Measurements from ENCODE around the gene NEXMIF.

Gene NEXMIF

DNA sequence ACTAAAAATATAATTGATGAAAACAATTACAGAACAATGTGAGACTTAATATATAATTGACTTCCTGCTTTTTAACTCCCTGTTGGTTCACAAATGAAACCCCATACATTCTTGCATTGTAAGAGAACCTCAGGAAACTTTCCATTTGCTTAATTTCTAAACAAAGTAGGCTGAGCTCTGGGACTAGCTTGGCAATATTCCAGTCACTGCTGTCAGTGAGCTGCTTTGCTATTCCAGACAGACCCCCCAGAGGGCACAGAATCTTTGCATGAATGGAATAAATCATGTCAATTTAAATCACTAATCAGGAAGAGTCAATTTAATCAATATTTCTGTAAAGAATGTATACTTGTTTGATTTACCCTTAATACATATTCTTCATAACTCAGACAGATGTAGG lies 110.6 kb downstream of the NEXMIF start:
- ChIA-PET POLR2A (no interaction called here), CTCF (interaction anchor here (0.7 kb wide), 1 partner anchor 132 kb away, joined by 3 read pairs; no protein-coding TSS in a partner anchor)
- Histone ChIP-seq H3K4me3 (ENCODE audit: low read depth, low read length) (no peak overlapping the region), H3K4me1 (ENCODE audit: control insufficient read depth, insufficient read depth, low read length) (no peaks in the 10 kb centered on the region), H3K9me3 (ENCODE audit: control insufficient read depth, insufficient read depth, low read depth, low read length) (no peaks in the 10 kb centered on the region), H3K27ac (ENCODE audit: extremely low read depth, low read depth, low read length) (no peak overlapping the region), H3K36me3 (ENCODE audit: control insufficient read depth in 2 of 2, insufficient read depth in 1 of 2, low read length in 2 of 2) (no peaks in the 10 kb centered on the region)
- TF ChIP-seq ZNF138 (tag by site-specific recombination; IDR thresholded peaks at IDR 0.05; ENCODE audit: borderline replicate concordance), result no peak
- no peak for TF ChIP-seq ZNF18 (tag by site-specific recombination; IDR thresholded peaks at IDR 0.05)
- no peak for TF ChIP-seq ZBTB8A (tag by site-specific recombination; IDR thresholded peaks at IDR 0.05)
- TF ChIP-seq SP7 (tag by site-specific recombination; IDR thresholded peaks at IDR 0.05), result no peak
- TF ChIP-seq HOXD13 (CRISPR knock-in tag; IDR thresholded peaks at IDR 0.05; ENCODE audit: borderline replicate concordance), result no peak
- no peak for TF ChIP-seq ZNF701 (tag by site-specific recombination; IDR thresholded peaks at IDR 0.05)
- TF ChIP-seq ZBTB7A (tag by site-specific recombination; IDR thresholded peaks at IDR 0.05; ENCODE audit: low read depth), result no peak
- TF ChIP-seq, protein P1, sequence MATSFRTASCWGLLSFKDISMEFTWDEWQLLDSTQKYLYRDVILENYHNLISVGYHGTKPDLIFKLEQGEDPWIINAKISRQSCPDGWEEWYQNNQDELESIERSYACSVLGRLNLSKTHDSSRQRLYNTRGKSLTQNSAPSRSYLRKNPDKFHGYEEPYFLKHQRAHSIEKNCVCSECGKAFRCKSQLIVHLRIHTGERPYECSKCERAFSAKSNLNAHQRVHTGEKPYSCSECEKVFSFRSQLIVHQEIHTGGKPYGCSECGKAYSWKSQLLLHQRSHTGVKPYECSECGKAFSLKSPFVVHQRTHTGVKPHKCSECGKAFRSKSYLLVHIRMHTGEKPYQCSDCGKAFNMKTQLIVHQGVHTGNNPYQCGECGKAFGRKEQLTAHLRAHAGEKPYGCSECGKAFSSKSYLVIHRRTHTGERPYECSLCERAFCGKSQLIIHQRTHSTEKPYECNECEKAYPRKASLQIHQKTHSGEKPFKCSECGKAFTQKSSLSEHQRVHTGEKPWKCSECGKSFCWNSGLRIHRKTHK (tag by site-specific recombination; IDR thresholded peaks at IDR 0.05), result no peak
- TF ChIP-seq KLF16 (tag by site-specific recombination; IDR thresholded peaks at IDR 0.05), result no peak
- no peak for TF ChIP-seq ZBTB1 (tag by site-specific recombination; IDR thresholded peaks at IDR 0.05)
- TF ChIP-seq ZNF514 (tag by site-specific recombination; IDR thresholded peaks at IDR 0.05), result no peak
- TF ChIP-seq SP3 (tag by site-specific recombination; IDR thresholded peaks at IDR 0.05), result no peak
- no peak for TF ChIP-seq RBAK (tag by site-specific recombination; IDR thresholded peaks at IDR 0.05)
- TF ChIP-seq, protein P2, sequence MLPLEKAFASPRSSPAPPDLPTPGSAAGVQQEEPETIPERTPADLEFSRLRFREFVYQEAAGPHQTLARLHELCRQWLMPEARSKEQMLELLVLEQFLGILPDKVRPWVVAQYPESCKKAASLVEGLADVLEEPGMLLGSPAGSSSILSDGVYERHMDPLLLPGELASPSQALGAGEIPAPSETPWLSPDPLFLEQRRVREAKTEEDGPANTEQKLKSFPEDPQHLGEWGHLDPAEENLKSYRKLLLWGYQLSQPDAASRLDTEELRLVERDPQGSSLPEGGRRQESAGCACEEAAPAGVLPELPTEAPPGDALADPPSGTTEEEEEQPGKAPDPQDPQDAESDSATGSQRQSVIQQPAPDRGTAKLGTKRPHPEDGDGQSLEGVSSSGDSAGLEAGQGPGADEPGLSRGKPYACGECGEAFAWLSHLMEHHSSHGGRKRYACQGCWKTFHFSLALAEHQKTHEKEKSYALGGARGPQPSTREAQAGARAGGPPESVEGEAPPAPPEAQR (tag by site-specific recombination; IDR thresholded peaks at IDR 0.05), result no peak

- Histone ChIP-seq H3K36me3 (ENCODE audit: control insufficient read depth in 2 of 2, insufficient read depth in 1 of 2, low read length in 2 of 2) (no peaks in the 10 kb centered on the region), H3K9me3 (ENCODE audit: control insufficient read depth, insufficient read depth, low read depth, low read length) (no peaks in the 10 kb centered on the region), H3K27ac (ENCODE audit: extremely low read depth, low read depth, low read length) (no peak overlapping the region), H3K4me3 (ENCODE audit: low read depth, low read length) (no peak overlapping the region), H3K4me1 (ENCODE audit: control insufficient read depth, insufficient read depth, low read length) (no peaks in the 10 kb centered on the region)
- POLR2A ChIA-PET, result no interaction called here
- CTCF ChIA-PET, result no interaction called here
- TF ChIP-seq, protein P3, sequence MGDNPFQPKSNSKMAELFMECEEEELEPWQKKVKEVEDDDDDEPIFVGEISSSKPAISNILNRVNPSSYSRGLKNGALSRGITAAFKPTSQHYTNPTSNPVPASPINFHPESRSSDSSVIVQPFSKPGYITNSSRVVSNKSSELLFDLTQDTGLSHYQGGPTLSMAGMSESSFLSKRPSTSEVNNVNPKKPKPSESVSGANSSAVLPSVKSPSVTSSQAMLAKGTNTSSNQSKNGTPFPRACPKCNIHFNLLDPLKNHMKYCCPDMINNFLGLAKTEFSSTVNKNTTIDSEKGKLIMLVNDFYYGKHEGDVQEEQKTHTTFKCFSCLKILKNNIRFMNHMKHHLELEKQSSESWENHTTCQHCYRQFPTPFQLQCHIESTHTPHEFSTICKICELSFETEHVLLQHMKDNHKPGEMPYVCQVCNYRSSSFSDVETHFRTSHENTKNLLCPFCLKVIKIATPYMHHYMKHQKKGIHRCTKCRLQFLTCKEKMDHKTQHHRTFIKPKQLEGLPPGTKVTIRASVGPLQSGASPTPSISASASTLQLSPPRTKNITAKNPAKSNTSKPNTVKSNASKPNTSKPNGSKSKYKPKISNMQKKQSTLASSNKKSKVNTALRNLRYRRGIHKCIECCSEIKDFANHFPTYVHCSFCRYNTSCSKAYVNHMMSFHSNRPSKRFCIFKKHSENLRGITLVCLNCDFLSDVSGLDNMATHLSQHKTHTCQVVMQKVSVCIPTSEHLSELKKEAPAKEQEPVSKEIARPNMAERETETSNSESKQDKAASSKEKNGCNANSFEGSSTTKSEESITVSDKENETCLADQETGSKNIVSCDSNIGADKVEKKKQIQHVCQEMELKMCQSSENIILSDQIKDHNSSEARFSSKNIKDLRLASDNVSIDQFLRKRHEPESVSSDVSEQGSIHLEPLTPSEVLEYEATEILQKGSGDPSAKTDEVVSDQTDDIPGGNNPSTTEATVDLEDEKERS (tag by site-specific recombination; IDR thresholded peaks at IDR 0.05), result no peak
- TF ChIP-seq INSM2 (tag by site-specific recombination; IDR thresholded peaks at IDR 0.05), result no peak
- TF ChIP-seq ZBTB11 (tag by site-specific recombination; conservative IDR thresholded peaks at IDR 0.05; ENCODE audit: low read depth), result no peak
- TF ChIP-seq ZNF23 (tag by site-specific recombination; IDR thresholded peaks at IDR 0.05; ENCODE audit: borderline replicate concordance), result no peak
- TF ChIP-seq KLF17 (tag by site-specific recombination; IDR thresholded peaks at IDR 0.05), result no peak
- no peak for TF ChIP-seq ZNF664 (tag by site-specific recombination; IDR thresholded peaks at IDR 0.05)
- no peak for TF ChIP-seq ZFHX2 (tag by site-specific recombination; conservative IDR thresholded peaks at IDR 0.05)
- TF ChIP-seq HOXA7 (CRISPR knock-in tag; IDR thresholded peaks at IDR 0.05; ENCODE audit: borderline replicate concordance), result no peak
- no peak for TF ChIP-seq ZNF660 (tag by site-specific recombination; IDR thresholded peaks at IDR 0.05)
Observed at GRCh38 chrX:74804574-74804973, 120.7 kb downstream of the NEXMIF start.
